ENCODE results near the gene RAD51D. TPM values are rescaled to one million over a fixed set of nuclear protein-coding genes. Genes with fewer than 3 reads are reported as not detected.

Gene RAD51D
- total RNA-seq, 1 experiment from 2014 or later: 12.1 TPM

- intact Hi-C loops (cut with micrococcal nuclease; ENCODE audit: unreplicated experiment): no loop called here
- Histone ChIP-seq H3K9me3 (ENCODE audit: low read depth, low read length, poor library complexity, severe bottlenecking) (no peaks in the 10 kb centered on the region), H3K4me1 (ENCODE audit: insufficient read depth, low read length, poor library complexity, severe bottlenecking) (peaks cover 4% of the 10 kb centered on the region), H3K27me3 (replicated peaks; ENCODE audit: insufficient read depth, low read depth, low read length, poor library complexity) (no peaks in the 10 kb centered on the region), H3K36me3 (ENCODE audit: insufficient read depth, low read length, poor library complexity, severe bottlenecking) (no peaks in the 10 kb centered on the region), H3K27ac (ENCODE audit: low read depth, low read length, poor library complexity, severe bottlenecking) (no peak overlapping the region), H3K4me3 (ENCODE audit: low read depth, low read length, poor library complexity, severe bottlenecking) (peak overlapping the region; percentile 63)
- ChIA-PET POLR2A (ENCODE audit: low non-redundant PET) (no interaction called here), CTCF (interaction anchor here (0.6 kb wide), 1 partner anchor 53 kb away, joined by 6 read pairs; no protein-coding TSS in a partner anchor)
- no peak for DNase-seq (ENCODE audit: low spot score)
- BruUV-seq (replicated peaks): TSS peak; percentile 23
- TF ChIP-seq EZH2 (IDR thresholded peaks at IDR 0.05; ENCODE audit: borderline replicate concordance, low read depth, low read length, poor library complexity, severe bottlenecking) (no peak), CTCF (conservative IDR thresholded peaks at IDR 0.05; ENCODE audit: low read depth, low read length) (no peak)
Measured at GRCh38 chr17:35087731-35088355, 31.8 kb downstream of the RAD51D start.

DNA sequence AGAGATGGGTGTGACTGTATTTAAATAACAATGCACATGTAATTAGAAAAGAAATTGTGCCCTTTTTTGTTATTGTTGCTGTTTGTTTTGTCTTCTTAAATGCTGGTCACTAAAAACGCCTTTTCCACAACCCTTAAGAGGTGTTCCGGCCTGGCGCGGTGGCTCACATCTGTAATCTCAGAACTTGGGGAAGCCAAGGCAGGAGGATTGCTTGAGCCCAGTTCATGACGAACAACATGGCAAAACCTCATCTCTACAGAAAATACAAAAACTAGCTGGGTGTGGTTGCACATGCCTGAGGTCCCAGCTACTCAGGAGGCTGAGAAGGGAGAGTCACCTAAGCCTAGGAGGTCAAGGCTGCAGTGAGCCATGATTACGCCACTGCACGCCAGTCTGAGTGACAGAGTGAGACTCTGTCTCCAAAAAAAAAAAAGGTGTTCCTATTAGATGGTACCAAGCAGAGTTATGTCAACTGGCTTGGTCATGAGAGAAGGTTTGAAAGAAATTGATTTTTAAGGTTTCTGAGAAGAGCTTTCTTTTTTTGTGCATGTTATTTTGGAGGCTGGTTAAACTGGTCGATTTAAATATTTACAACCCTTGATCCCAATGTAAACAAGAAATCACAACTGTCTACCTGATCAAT lies 32.6 kb downstream of the RAD51D start:
- POLR2A ChIA-PET (ENCODE audit: low non-redundant PET): no interaction called here
- Histone ChIP-seq H3K27ac (ENCODE audit: low read depth, low read length, poor library complexity, severe bottlenecking) (no peak overlapping the region), H3K36me3 (ENCODE audit: insufficient read depth, low read length, poor library complexity, severe bottlenecking) (no peaks in the 10 kb centered on the region), H3K4me3 (ENCODE audit: low read depth, low read length, poor library complexity, severe bottlenecking) (no peak overlapping the region), H3K4me1 (ENCODE audit: insufficient read depth, low read length, poor library complexity, severe bottlenecking) (peaks cover 11% of the 10 kb centered on the region), H3K27me3 (replicated peaks; ENCODE audit: insufficient read depth, low read depth, low read length, poor library complexity) (no peaks in the 10 kb centered on the region), H3K9me3 (ENCODE audit: low read depth, low read length, poor library complexity, severe bottlenecking) (no peaks in the 10 kb centered on the region)
- CTCF ChIA-PET: no interaction called here
- intact Hi-C loops (cut with micrococcal nuclease; ENCODE audit: unreplicated experiment): no loop called here
- no peak for DNase-seq (ENCODE audit: low spot score)
- BruUV-seq (replicated peaks): no TSS peak
- no peak for TF ChIP-seq EZH2 (IDR thresholded peaks at IDR 0.05; ENCODE audit: borderline replicate concordance, low read depth, low read length, poor library complexity, severe bottlenecking)

DNA sequence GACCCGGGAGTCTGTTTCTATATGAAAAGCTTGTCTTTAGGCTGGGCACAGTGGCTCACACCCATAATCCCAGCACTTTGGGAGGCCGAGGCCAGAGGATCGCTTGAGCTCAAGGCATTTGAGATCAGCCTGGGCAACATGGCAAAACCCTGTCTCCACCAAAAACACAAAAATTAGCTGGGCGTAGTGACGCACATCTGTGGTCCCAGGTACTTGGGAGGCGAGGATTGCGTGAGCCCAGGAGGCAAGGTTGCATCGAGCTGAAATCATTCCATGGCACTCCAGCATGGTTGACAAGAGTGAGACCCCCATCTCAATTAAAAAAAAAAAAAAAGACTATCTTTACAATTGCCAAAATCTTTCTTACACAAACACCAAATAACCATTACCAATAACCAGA lies 33.5 kb downstream of the RAD51D start:
- DNase-seq (ENCODE audit: low spot score): no peak
- Histone ChIP-seq H3K4me3 (ENCODE audit: low read depth, low read length, poor library complexity, severe bottlenecking) (no peak overlapping the region), H3K9me3 (ENCODE audit: low read depth, low read length, poor library complexity, severe bottlenecking) (no peaks in the 10 kb centered on the region), H3K27me3 (replicated peaks; ENCODE audit: insufficient read depth, low read depth, low read length, poor library complexity) (no peaks in the 10 kb centered on the region), H3K4me1 (ENCODE audit: insufficient read depth, low read length, poor library complexity, severe bottlenecking) (peaks cover 16% of the 10 kb centered on the region), H3K27ac (ENCODE audit: low read depth, low read length, poor library complexity, severe bottlenecking) (no peak overlapping the region), H3K36me3 (ENCODE audit: insufficient read depth, low read length, poor library complexity, severe bottlenecking) (no peaks in the 10 kb centered on the region)
- ChIA-PET POLR2A (ENCODE audit: low non-redundant PET) (no interaction called here), CTCF (no interaction called here)
- intact Hi-C loops (cut with micrococcal nuclease; ENCODE audit: unreplicated experiment): no loop called here
- BruUV-seq (replicated peaks): no TSS peak
- TF ChIP-seq EZH2 (IDR thresholded peaks at IDR 0.05; ENCODE audit: borderline replicate concordance, low read depth, low read length, poor library complexity, severe bottlenecking): no peak
- TF ChIP-seq CTCF (conservative IDR thresholded peaks at IDR 0.05; ENCODE audit: low read depth, low read length): no peak

Measured in A673 (cell line).